ENCODE measurements around the gene FARP1. TPM values are rescaled to one million over a fixed set of nuclear protein-coding genes. Genes with fewer than 3 reads are reported as not detected.

FARP1 gene
- polyA plus RNA-seq, 1 of the 3 experiments (the other 2 are of a cell fraction) = 12.0 TPM

DNA sequence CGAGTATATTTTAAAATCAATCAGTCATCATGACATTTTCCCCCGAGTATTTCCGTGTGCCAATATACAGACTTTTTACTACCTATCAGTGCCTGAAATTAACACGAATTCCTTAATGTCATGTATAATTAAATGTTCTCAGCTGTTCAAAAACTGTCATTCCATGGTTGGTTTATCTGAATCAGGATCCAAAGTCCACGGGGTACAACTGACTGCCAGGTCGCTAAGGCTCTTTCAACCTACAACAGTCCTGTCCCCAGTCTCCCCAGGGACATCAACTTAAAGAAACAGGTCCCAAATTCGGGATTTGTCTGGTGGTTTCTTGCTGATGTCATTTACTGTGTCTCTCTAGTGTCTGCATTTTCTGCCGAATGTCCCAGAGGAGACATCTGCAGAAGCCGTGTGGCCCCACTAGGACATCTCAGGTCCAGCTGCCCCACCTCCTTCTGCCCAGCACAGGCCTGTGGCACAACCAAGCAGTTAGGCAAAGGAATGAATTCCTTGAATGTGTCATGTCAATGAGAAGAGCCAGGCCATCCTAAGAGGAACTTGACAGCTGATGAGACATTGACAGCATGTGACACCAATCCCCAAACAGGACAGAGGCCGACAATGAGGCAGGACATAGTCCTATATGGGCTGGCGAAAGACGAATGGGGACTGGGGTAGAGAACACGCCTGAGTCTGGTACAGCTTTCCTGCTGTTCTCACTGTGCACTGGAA, 324.5 kb downstream of the FARP1 start:
- H3K36me3 ChIP-seq (replicated peaks in 1 of 2; ENCODE audit: control insufficient read depth in 1 of 2, insufficient read depth in 2 of 2, low read length in 1 of 2) = peaks cover 11 to 52% of the 10 kb centered on the region in 2 experiments
- H3K79me2 ChIP-seq (ENCODE audit: insufficient read depth) = peaks cover 7% of the 10 kb centered on the region; the same call in 1 of the 2 replicates
- DNase-seq = no peak
- H3K27ac ChIP-seq (ENCODE audit: low read depth in 2 of 2, low read length in 1 of 2) = no peak overlapping the region
- no peak overlapping the region for H3K4me3 ChIP-seq (ENCODE audit: low read depth in 2 of 2, low read length in 1 of 2)
- H3K9me3 ChIP-seq = no peaks in the 10 kb centered on the region
- H3K4me2 ChIP-seq = no peak overlapping the region
- H3K27me3 ChIP-seq (ENCODE audit: insufficient read depth) = no peaks in the 10 kb centered on the region
- CTCF ChIA-PET = interaction anchor here (0.8 to 3.6 kb wide), 15 partner anchors 9 to 434 kb away, joined by 3 to 27 read pairs (median 5); no protein-coding TSS in a partner anchor
- H3K9ac ChIP-seq = no peak overlapping the region
- H3K4me1 ChIP-seq (ENCODE audit: control insufficient read depth in 1 of 2, insufficient read depth in 2 of 2, low read depth in 1 of 2, low read length in 1 of 2) = peaks cover 0 to 19% of the 10 kb centered on the region in 2 experiments; a peak in 1 of 4 replicates
- no peak overlapping the region for H2AFZ ChIP-seq (ENCODE audit: low read depth)
- no peaks in the 10 kb centered on the region for H4K20me1 ChIP-seq (ENCODE audit: insufficient read depth)
- TF ChIP-seq RAD21 (IDR thresholded peaks at IDR 0.05; ENCODE audit: low read length) (no peak), TAF1 (IDR thresholded peaks at IDR 0.05; ENCODE audit: borderline replicate concordance, low read depth, low read length) (no peak), POLR2AphosphoS5 (IDR thresholded peaks at IDR 0.05; ENCODE audit: low read depth, low read length) (no peak), RCOR1 (IDR thresholded peaks at IDR 0.05; ENCODE audit: low read length) (no peak), MXI1 (IDR thresholded peaks at IDR 0.05; ENCODE audit: low read depth, low read length) (no peak), MEF2A (IDR thresholded peaks at IDR 0.05; ENCODE audit: borderline replicate concordance, low read depth) (no peak), GABPA (IDR thresholded peaks at IDR 0.05; ENCODE audit: low read depth) (no peak), FOXJ3 (CRISPR knock-in tag; IDR thresholded peaks at IDR 0.05) (no peak), TEAD4 (IDR thresholded peaks at IDR 0.05; ENCODE audit: borderline replicate concordance, insufficient read depth) (no peak), JUND (IDR thresholded peaks at IDR 0.05) (no peak), YY1 (IDR thresholded peaks at IDR 0.05; ENCODE audit: low read depth) (no peak), RXRA (IDR thresholded peaks at IDR 0.05; ENCODE audit: borderline replicate concordance, low read depth) (no peak)
- TF ChIP-seq, protein P1, sequence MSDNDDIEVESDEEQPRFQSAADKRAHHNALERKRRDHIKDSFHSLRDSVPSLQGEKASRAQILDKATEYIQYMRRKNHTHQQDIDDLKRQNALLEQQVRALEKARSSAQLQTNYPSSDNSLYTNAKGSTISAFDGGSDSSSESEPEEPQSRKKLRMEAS (IDR thresholded peaks at IDR 0.05; ENCODE audit: low read depth) = no peak
- TF ChIP-seq, protein P2, sequence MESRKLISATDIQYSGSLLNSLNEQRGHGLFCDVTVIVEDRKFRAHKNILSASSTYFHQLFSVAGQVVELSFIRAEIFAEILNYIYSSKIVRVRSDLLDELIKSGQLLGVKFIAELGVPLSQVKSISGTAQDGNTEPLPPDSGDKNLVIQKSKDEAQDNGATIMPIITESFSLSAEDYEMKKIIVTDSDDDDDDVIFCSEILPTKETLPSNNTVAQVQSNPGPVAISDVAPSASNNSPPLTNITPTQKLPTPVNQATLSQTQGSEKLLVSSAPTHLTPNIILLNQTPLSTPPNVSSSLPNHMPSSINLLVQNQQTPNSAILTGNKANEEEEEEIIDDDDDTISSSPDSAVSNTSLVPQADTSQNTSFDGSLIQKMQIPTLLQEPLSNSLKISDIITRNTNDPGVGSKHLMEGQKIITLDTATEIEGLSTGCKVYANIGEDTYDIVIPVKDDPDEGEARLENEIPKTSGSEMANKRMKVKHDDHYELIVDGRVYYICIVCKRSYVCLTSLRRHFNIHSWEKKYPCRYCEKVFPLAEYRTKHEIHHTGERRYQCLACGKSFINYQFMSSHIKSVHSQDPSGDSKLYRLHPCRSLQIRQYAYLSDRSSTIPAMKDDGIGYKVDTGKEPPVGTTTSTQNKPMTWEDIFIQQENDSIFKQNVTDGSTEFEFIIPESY (IDR thresholded peaks at IDR 0.05; ENCODE audit: borderline replicate concordance, low read depth) = no peak
- TF ChIP-seq, protein P3, sequence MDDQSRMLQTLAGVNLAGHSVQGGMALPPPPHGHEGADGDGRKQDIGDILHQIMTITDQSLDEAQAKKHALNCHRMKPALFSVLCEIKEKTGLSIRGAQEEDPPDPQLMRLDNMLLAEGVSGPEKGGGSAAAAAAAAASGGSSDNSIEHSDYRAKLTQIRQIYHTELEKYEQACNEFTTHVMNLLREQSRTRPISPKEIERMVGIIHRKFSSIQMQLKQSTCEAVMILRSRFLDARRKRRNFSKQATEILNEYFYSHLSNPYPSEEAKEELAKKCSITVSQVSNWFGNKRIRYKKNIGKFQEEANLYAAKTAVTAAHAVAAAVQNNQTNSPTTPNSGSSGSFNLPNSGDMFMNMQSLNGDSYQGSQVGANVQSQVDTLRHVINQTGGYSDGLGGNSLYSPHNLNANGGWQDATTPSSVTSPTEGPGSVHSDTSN (IDR thresholded peaks at IDR 0.05) = no peak
- no peaks in the 10 kb centered on the region for H3F3A ChIP-seq (replicated peaks; ENCODE audit: insufficient read depth)
- WGBS (ENCODE audit: low lambda C conversion rate) = 90% methylated on average over 13 of the region's 13 CpGs
- H3K9me2 ChIP-seq = no peaks in the 10 kb centered on the region
- POLR2A ChIA-PET = no interaction called here
